ENCODE measurements around the gene SART1.
"Not testable (repeated sequence)": the region's sequence is repeated elsewhere in the genome, so short reads cannot be mapped to it uniquely, and the experiment has no call there.

SART1 gene

DNA sequence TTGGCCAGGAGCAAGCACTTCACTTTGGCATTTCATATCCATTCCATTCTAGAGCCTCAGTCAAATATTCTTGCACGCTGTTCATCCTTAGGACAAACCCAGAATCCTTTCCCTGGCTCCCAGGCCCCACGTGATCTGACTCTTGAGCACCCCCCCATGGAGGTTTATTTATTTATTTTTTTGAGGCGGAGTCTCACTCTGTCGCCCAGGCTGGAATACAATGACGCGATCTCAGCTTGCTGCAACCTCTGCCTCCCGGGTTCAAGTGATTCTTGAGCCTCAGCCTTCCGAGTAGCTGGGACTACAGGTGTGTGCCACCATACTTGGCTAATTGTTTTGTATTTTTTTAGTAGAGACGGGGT lies 29.0 kb upstream of the SART1 start:
- no peak for DNase-seq (ENCODE audit: low read depth in 2 of 2, low spot score in 1 of 2)

DNA sequence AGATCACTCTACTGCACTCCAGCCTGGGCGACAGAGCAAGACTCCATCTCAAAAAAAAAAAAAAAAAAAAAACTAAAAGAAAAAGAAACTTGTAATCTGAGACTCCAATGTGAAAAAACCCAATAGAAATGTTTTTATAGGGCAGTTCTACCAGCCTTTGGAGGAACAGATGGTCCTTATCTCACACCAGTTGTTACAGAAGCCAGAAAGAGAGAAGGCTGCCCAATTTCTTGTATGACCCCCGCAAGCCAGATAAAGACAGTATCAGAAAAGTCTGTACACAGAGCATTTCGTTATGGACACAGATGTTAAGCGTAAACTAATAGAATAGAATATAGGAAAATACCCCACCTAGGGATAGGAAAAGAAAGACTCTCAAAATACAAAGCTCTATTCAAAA lies 27.5 kb upstream of the SART1 start:
- no peak for DNase-seq (ENCODE audit: low read depth in 2 of 2, low spot score in 1 of 2)

DNA sequence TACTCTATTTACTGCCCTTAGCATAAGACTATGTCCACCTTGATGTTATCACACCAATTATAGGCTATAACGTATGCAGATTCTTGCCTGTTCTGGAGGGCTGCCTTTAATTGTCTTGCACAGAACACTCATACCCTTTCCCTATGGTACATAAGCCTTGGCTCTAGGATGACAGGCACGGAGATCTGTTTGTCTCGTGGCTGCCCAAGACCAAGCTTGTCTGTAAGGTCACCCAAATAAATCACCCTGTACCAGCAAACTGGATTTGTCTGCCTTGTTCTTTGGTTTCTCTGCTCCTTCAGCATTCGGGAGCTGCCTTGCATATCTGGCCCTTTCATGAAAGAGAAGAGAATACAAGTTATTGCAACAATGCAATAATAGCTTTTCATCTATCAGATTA lies 23.8 kb upstream of the SART1 start:
- DNase-seq (ENCODE audit: low read depth in 2 of 2, low spot score in 1 of 2), result no peak

DNA sequence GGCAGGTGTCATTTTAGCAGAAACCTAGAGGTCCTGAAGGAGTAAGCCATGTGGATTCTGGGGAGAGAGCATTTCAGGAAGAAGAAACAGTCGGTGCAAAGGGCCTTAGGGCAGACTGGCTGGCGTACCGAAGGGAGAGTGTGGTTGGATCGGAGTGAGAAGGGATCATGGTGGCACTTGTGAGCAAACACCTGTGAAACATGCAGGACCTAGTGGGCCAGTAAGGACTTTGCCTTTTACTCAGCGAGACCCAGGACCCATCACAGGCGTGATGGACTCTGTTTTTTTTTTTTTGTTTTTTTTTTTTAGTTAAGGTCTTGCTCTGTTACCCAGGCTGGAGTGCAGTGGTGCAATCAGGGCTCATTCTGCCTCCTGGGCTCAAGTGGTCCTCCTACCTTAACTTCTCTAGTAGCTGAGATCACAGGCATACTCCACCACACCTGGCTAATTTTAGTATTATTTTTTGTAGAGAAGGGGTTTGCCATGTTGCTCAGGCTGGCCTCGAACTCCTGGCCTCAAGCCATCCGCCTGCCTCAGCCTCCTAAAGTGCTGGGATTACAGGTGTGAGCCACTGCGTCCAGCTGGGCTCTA lies 19.7 kb upstream of the SART1 start:
- no peak for DNase-seq (ENCODE audit: low read depth in 2 of 2, low spot score in 1 of 2)

GRCh38 chr11:65942531-65942930 lies 19.0 kb upstream of the SART1 start:
- no peak for DNase-seq (ENCODE audit: low read depth in 2 of 2, low spot score in 1 of 2)

DNA sequence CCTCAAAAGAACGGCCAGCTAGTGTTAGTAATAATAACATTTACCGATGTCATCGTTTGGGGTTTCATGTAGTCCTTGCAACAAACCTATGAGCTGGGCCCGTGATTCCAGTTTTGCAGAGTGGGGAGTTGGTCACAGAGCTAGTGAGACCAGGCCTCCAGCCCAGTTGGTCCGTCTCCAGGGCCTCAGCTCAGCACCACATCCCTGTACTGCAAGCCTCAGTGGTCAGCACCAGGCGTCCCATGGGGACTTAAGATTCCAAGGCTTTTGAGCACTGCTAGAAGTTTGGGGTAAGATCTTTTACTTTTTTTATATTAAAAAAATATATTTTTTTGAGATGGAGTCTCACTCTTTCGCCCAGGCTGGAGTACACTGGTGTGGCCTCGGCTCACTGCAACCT lies 17.3 kb upstream of the SART1 start:
- no peak for DNase-seq (ENCODE audit: low read depth in 2 of 2, low spot score in 1 of 2)

GRCh38 chr11:65944767-65945166 lies 16.8 kb upstream of the SART1 start:
- no peak for DNase-seq (ENCODE audit: low read depth in 2 of 2, low spot score in 1 of 2)

DNA sequence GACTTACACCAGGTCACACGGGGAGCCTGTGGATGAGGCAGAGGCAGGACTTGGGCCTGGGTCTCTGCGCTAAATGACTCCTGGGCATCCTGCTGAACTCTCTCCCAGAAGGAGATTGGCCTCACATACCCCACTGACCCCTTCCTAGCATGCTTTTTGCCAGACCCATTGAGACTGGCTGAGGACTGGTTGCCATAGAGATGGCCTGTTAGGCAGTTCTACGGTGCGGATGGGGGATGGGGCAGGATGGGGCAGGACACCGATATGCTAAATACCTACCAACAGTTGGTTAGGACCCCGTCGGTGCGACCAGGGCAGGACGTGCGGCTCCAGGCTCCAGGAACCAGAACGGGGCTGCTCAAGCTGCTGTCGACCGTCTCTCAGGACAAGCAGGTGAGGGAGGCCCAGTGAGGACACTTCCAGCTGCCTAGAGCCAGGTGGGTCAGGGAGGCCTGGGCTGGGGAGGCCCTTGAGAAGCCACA lies 16.1 kb upstream of the SART1 start, which contains the start of gene TSGA10IP:
Gene TSGA10IP (plus strand): TSS at position 51 of the 482 bp plus-strand sequence. CDS start 196 bp downstream, at position 247.
- no peak for DNase-seq (ENCODE audit: low read depth in 2 of 2, low spot score in 1 of 2)

DNA sequence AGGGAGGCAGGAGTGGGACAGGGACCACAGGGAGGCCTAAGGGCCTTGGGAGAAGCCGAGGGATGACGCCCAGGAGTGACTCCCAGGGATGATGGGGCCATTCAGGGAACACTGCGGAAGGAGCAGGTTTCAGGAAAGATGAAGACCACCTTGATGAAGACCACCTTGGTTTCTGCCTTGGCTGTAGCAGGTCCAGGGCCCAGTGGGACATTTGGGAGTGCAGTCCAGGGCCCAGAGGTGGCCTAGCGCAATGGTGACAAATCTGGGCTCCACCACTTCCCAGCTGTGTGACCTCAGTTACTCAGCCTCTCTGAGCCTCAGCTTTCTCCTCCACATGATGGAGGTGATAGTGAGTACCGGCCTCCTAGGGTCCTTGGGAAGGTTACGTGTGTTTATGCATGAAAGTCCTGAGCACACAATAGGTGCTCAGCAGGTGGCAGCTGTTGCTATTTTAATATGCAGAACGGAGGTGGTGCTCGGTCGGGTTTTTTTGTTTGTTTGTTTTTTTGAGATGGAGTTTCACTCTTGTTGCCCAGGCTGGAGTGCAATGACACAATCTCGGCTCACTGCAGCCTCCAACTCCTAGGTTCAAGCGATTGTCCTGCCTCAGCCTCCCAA lies 15.5 kb upstream of the SART1 start:
- no peak for DNase-seq (ENCODE audit: low read depth in 2 of 2, low spot score in 1 of 2)

DNA sequence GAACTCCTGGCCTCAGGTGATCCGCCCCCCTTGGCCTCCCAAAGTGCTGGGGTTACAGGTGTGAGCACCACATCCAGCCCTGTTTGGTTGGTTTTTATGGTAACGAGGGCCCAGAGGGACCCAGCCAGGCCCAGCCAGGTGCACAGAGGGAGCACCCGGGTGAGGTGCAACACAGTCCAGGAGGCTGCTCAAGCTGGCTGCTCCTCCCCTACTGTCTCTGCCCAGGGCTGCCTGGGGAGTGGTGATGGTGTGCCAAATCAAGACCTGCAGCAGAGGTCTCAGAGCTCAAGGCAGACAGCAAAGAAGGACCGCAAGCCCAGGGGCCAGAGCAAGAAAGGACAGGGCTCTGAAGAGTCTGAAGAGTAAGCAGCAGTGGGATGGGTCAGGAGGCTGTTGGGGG lies 14.9 kb upstream of the SART1 start:
- DNase-seq (ENCODE audit: low read depth in 2 of 2, low spot score in 1 of 2), result no peak

GRCh38 chr11:65947133-65947532 lies 14.4 kb upstream of the SART1 start:
- DNase-seq (ENCODE audit: low read depth in 2 of 2, low spot score in 1 of 2), result no peak

- DNase-seq (ENCODE audit: low read depth in 2 of 2, low spot score in 1 of 2), result no peak
Measured at GRCh38 chr11:65947603-65948125, 13.9 kb upstream of the SART1 start.

DNA sequence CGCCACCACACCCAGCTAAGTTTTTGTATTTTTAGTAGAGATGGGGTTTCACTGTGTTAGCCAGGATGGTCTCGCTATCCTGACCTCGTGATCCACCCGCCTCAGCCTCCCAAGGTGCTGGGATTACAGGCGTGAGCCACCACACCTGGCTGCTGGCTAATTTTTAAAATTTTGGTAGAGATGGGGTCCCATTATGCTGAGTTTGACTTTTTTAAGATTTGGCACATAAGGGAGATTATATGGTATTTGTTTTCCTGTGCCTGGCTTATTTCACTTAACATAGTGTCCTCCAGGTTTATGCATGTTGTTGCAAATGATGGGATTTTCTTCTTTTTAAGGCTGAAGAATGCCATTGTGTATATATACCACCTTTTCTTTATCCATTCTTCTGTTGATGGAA lies 10.8 kb upstream of the SART1 start:
- not testable (repeated sequence) for DNase-seq (ENCODE audit: low read depth in 2 of 2, low spot score in 1 of 2)

GRCh38 chr11:65951641-65952040 lies 9.9 kb upstream of the SART1 start:
- not testable (repeated sequence) for DNase-seq (ENCODE audit: low read depth in 2 of 2, low spot score in 1 of 2)

DNA sequence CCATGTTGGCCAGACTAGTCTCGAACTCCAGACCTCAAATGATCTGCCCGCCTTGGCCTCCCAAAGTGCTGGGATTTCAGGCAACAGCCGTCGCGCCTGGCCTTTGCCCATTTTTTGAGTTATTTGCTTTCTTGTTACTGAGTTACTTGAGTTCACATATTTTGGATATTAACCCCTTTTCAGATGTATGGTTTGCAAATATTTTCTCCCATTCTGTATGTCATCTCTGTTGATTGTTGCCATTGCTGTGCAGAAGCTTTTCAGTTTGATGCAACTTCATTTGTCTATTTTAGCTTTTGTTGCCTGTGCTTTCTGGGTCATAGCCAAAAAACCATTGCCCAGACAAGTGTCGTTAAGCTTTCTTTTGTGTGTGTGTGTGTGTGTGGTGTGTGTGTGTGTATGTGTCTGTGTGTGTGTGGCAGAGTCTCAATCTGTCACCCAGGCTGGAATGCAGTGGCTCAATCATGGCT lies 9.4 kb upstream of the SART1 start:
- no peak for DNase-seq (ENCODE audit: low read depth in 2 of 2, low spot score in 1 of 2)

DNA sequence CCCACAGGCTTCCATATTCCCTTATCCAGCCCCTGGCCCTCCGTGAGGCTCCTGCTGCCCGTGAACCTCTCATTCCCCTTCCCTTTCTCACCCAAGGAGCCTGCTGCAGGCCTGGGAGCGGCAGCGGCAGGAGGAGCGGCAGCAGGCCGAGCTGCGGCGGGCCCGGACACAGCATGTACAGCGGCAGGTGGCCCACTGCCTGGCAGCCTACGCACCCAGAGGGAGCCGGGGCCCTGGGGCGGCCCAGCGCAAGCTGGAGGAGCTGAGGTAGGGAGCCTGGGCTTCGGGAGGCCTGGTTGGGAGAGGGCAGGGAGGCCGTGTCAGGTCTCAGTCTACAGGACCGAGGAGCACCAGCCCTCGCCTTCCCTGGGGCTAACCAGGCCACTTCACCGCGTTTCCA lies 8.1 kb upstream of the SART1 start:
- no peak for DNase-seq (ENCODE audit: low read depth in 2 of 2, low spot score in 1 of 2)

DNA sequence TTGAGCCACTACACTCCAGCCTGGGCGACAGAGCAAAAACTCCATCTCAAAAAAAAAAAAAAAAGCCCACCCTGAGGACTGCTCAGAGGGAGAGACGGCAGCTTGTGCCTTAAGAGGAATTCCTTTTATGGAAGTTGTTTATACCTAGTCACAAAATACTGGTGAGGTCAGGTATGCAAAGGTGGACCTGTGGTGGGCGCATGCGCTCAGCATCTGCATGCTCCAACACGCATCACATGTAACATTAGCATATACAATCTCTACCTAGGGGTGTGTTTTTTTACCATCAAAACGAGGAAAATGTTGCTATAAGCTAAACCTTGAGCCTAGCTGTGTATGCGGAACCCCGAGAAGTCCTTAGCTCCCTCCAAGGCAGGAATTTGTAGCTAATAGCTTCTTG lies 6.8 kb upstream of the SART1 start:
- DNase-seq (ENCODE audit: low read depth in 2 of 2, low spot score in 1 of 2), result no peak

DNA sequence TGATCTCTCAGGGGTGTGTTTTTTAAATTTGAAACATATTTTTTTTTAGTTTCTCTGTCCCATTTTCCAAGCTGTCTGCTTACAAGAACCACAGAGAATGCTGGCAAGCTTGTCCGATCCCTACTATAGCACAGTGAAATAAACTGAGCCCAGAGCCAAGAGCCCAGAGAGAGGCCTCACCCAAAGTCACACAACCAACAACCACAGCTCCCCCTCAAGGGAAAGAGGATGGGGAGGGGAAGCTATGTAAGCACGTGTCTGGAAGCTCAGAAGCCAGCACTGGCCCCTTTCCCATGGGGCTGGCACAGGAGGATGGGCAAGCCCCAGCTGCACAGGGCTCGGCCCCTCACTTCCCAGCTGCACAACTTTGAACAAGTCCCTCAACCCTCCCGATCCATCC lies 3.2 kb upstream of the SART1 start:
- DNase-seq (ENCODE audit: low read depth in 2 of 2, low spot score in 1 of 2), result no peak

GRCh38 chr11:65958774-65959420 lies 2.6 kb upstream of the SART1 start:
- DNase-seq (ENCODE audit: low read depth in 2 of 2, low spot score in 1 of 2), result no peak

DNA sequence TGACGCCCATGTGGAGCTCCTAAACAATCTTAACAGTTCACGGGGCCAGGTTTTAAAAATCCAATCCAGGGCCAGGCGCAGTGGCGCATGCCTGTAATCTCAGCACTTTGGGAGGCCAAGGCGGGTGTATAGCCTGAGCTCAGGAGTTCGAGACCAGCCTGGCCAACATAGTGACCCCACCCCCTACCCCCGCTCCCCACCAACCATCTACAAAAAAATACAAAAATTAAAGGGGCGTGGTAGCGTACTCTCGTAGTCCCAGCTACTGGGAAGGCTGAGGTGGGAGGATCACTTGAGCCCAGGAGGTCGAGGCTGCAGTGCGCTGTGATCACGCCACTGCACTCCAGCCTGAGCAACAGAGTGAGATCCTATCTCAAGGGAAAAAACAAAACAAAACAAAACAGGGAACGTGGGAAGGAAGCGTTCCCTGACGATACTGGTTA lies 689 bp upstream of the SART1 start:
- DNase-seq (ENCODE audit: low read depth in 2 of 2, low spot score in 1 of 2), result no peak

GRCh38 chr11:65962141-65962564 lies 619 bp downstream of the SART1 start:
- no peak for DNase-seq (ENCODE audit: low read depth in 2 of 2, low spot score in 1 of 2)

- DNase-seq (ENCODE audit: low read depth in 2 of 2, low spot score in 1 of 2), result no peak
Measured at GRCh38 chr11:65964906-65965305, 3.4 kb downstream of the SART1 start.
